HepG2 (cell line): Measurements from ENCODE around the gene POLA1. TPM values are rescaled to one million over a fixed set of nuclear protein-coding genes. Genes with fewer than 3 reads are reported as not detected.

Experiments used
- polyA plus RNA-seq, 8 experiments: library from polyadenylated mRNA; depleted of rRNA in 3 of 8; stranded (reverse) in 7 of 8; unstranded in 1 of 8; fragments of >200 nt; fragmentation: Illumina TruSeq in 4 of 8; extraction: Trizol in 4 of 8; gene quantifications; 2 replicates each; pipeline versions ENCODE4 v1.2.1 to v1.2.3, GENCODE V29; 2011 to 2016; ENCODE audit warnings: low read depth in 4 of 8, missing spikeins in 1 of 8, mixed read lengths in 1 of 8; ENCODE audit not compliant: insufficient read depth in 1 of 8
- small RNA-seq, 3 experiments: library from RNA; depleted of rRNA; stranded (forward); fragments of <200 nt; gene quantifications; one replicate each; pipeline ENCODE3, GENCODE V24; 2012; ENCODE audit warnings: low read depth in 2 of 3, low replicate concordance in 1 of 3; ENCODE audit not compliant: insufficient read length in 3 of 3, insufficient read depth in 2 of 3
- total RNA-seq, 5 experiments: library from RNA; depleted of rRNA; stranded (reverse); fragments of >200 nt; fragmentation: Illumina TruSeq; extraction: Trizol; gene quantifications; 2 replicates each; pipeline ENCODE4 v1.2.3, GENCODE V29; 2016; ENCODE audit warnings: low read depth in 1 of 5

The POLA1 gene
- total and polyA plus RNA-seq, 2 of the 13 experiments (the other 11 are each of a cell fraction or from before 2014, with no cell fraction given), result 3.3 to 26.5 TPM

Small RNAs within 50 kb of the gene (small RNA-seq; reads per million reads assigned to genes)
- gene SCARNA23, result 2.3 to 54.1 (median 8.5) reads per million in 3 experiments

Other genes with a start within 250 kb of the POLA1 start
- 9.1 and 13.3 TPM in 2 replicates for gene PDK3, start 228.6 kb upstream of the POLA1 start, total RNA-seq (2016; rRNA removed; fragmentation: Illumina TruSeq; extraction: Trizol)
- 7.3 and 10.5 TPM in 2 replicates for gene PDK3, start 228.6 kb upstream of the POLA1 start, polyA plus RNA-seq (2011; rRNA removed)
- gene PCYT1B, start 46.6 kb upstream of the POLA1 start, total RNA-seq (2016; rRNA removed; fragmentation: Illumina TruSeq; extraction: Trizol), result 9.2 and 15.9 TPM in 2 replicates
- 3.8 and 6.1 TPM in 2 replicates for gene PCYT1B, start 46.6 kb upstream of the POLA1 start, polyA plus RNA-seq (2011; rRNA removed)